Neutrophil (primary cell): Measurements from ENCODE around the gene MYL6.

Experiments used
- H3K27ac ChIP-seq: fragments of 200-600 bp; sonication (generic); 2 replicates; pipeline ENCODE4 v1.5.1; 2016; ENCODE audit warnings: mild to moderate bottlenecking, moderate library complexity
- H3K27me3 ChIP-seq: fragments of 200-600 bp; sonication (generic); 2 replicates; pipeline ENCODE4 v1.6.0; 2016; ENCODE audit warnings: mild to moderate bottlenecking
- H3K36me3 ChIP-seq: fragments of 200-600 bp; sonication (generic); 2 replicates; pipeline ENCODE4 v1.5.1; 2017
- H3K4me1 ChIP-seq, 2 experiments: fragments of 200-600 bp in 1 of 2; sonication (generic) in 1 of 2; 1 replicate in 1 of 2; 2 replicates in 1 of 2; pipeline versions ENCODE4 v1.5.1 to v1.6.1; 2013 to 2016; ENCODE audit warnings: low read depth in 1 of 2, low read length in 1 of 2, mild to moderate bottlenecking in 1 of 2, moderate library complexity in 1 of 2; ENCODE audit not compliant: control insufficient read depth in 1 of 2, insufficient read depth in 1 of 2
- H3K4me3 ChIP-seq, 2 experiments: fragments of 200-600 bp in 1 of 2; sonication (generic) in 1 of 2; 1 replicate in 1 of 2; 2 replicates in 1 of 2; pipeline ENCODE4 v1.5.1; 2013 to 2016; ENCODE audit warnings: low read depth in 1 of 2, low read length in 1 of 2, mild to moderate bottlenecking in 1 of 2, moderate library complexity in 1 of 2
- H3K9me3 ChIP-seq: fragments of 200-600 bp; sonication (generic); 2 replicates; pipeline ENCODE4 v1.5.1; 2016
- CTCF ChIP-seq: fragments of 200-600 bp; sonication (generic); IDR thresholded peaks from 2 replicates; pipeline ENCODE4 v1.5.1; 2016; ENCODE audit warnings: antibody characterized with exemption

Gene MYL6

GRCh38 chr12:56128670-56129205 lies 29.4 kb upstream of the MYL6 start:
- Histone ChIP-seq H3K27me3 (no peaks in the 10 kb centered on the region), H3K9me3 (no peaks in the 10 kb centered on the region), H3K4me3 (peak overlapping the region; percentile 73 to 89), H3K36me3 (peaks cover 14% of the 10 kb centered on the region), H3K27ac (peak overlapping the region; percentile 89), H3K4me1 (peaks cover 65 to 66% of the 10 kb centered on the region in 2 experiments)
- no peak for TF ChIP-seq CTCF

DNA sequence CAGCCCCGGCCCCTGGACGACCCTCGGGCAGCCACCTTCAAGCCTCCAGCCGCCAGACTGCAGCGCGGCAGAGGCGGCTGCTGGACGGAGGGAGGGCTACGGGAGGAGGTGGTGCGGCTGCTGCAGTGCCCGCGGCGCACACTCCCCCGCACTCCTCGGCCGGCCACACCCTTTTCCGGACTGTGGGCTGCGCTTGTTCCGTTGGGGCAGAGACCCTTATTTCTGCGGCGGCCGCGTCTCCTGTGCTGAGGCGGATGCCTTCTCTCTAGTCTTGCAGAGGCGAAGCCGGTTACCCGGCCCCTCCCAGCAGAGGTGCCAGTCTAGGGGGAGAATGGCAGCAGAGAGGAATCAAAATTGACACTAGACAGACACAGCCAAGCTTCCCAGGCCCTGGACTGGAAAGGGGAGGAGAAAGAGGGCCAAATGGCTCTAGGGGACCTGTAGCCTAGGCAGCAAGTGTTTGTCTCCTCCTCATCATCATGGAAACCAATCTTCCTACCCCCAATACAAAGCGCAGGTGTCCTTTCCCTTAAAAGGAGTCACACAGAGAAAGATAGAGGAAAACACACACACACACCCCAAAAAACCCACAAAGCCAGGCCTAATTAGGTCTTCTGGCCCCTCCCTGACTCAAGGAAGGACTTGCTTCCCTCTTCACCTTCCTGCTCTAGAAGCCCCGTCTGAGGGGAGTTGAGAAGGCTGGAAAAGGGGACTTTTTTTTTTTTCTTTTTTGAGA lies 28.8 kb upstream of the MYL6 start:
- peaks cover 62 to 63% of the 10 kb centered on the region in 2 experiments for H3K4me1 ChIP-seq
- peak overlapping the region; percentile 73 to 89 for H3K4me3 ChIP-seq
- peaks cover 19% of the 10 kb centered on the region for H3K36me3 ChIP-seq
- TF ChIP-seq CTCF = no peak
- peak overlapping the region; percentile 89 for H3K27ac ChIP-seq
- H3K9me3 ChIP-seq = no peaks in the 10 kb centered on the region
- H3K27me3 ChIP-seq = no peaks in the 10 kb centered on the region

DNA sequence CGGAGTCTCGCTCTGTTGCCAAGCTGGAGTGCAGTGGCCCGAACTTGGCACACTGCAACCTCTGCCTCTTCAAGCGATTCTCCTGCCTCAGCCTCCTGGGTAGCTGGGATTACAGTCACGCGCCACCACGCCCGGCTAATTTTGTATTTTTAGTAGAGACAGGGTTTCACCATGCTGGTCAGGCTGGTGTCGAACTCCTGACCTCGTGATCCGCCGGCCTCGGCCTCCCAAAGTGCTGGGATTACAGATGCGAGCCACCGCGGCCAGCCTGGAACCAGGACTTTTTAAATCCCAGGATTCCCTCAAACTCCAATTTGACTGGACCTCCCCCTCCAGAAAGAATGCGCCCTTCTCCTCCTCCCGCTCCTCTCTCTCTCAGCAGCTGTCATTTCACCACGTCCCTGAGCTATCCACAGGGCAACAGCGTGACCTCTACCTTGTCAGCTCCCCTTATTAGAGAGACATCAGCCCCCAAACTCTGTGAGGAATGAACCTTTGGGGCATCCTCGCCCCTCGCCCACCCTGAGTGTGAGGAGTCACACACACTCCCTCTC lies 28.1 kb upstream of the MYL6 start:
- peaks cover 19% of the 10 kb centered on the region for H3K36me3 ChIP-seq
- H3K4me3 ChIP-seq = peak overlapping the region in 1 of 2 experiments; percentile 73
- TF ChIP-seq CTCF = no peak
- peaks cover 57 to 62% of the 10 kb centered on the region in 2 experiments for H3K4me1 ChIP-seq
- H3K27me3 ChIP-seq = no peaks in the 10 kb centered on the region
- H3K27ac ChIP-seq = peak overlapping the region; percentile 89
- no peaks in the 10 kb centered on the region for H3K9me3 ChIP-seq

DNA sequence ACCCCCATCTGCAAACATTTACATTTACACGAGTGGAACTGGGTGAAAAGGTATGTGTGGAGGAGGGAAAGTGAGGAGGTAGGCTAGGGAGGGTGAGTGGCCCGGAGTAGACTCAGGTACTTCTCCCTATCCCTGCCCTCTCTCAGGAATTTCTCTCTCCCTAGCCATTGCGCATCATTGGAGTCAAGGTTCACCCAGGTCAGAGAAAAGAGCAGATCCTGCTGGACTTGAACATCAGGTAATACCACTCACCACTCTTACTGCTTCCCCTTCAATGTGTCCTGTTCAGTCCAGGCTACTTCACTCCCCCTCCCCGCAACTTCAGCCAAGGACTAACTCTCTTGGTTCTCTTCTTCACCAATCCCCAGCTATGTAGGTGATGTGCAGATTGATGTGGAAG lies 27.3 kb upstream of the MYL6 start:
- H3K36me3 ChIP-seq = peaks cover 19% of the 10 kb centered on the region

DNA sequence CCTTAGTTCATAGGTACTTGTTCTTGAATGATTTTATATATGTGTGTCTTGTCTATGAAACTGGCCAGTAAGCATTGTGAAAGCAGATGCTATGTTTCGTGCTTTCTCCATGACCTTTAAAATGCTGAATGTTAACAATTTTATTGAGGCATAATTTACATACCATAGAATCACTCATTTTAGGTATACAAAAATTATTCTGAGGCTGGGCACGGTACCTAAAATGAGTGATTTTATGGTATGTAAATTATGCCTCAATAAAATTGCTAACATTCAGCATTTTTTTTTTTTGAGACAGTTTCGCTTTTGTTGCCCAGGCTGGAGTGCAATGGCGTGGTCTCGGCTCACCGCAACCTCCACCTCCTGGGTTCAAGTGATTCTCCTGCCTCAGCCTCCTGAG lies 23.3 kb upstream of the MYL6 start:
- H3K27ac ChIP-seq = no peak overlapping the region
- H3K36me3 ChIP-seq = peaks cover 39% of the 10 kb centered on the region
- no peak overlapping the region for H3K4me3 ChIP-seq
- TF ChIP-seq CTCF = no peak
- H3K9me3 ChIP-seq = no peaks in the 10 kb centered on the region
- no peaks in the 10 kb centered on the region for H3K27me3 ChIP-seq
- H3K4me1 ChIP-seq = peaks cover 10 to 16% of the 10 kb centered on the region in 2 experiments

More for the DNA sequence above, 27.3 kb upstream of the MYL6 start:
- H3K4me3 ChIP-seq = no peak overlapping the region
- H3K27me3 ChIP-seq = no peaks in the 10 kb centered on the region
- no peaks in the 10 kb centered on the region for H3K9me3 ChIP-seq
- TF ChIP-seq CTCF = no peak
- H3K27ac ChIP-seq = peak overlapping the region; percentile 89
- H3K4me1 ChIP-seq = peaks cover 48 to 55% of the 10 kb centered on the region in 2 experiments
